ENCODE data around the gene PPP2R2C.

PPP2R2C gene

DNA sequence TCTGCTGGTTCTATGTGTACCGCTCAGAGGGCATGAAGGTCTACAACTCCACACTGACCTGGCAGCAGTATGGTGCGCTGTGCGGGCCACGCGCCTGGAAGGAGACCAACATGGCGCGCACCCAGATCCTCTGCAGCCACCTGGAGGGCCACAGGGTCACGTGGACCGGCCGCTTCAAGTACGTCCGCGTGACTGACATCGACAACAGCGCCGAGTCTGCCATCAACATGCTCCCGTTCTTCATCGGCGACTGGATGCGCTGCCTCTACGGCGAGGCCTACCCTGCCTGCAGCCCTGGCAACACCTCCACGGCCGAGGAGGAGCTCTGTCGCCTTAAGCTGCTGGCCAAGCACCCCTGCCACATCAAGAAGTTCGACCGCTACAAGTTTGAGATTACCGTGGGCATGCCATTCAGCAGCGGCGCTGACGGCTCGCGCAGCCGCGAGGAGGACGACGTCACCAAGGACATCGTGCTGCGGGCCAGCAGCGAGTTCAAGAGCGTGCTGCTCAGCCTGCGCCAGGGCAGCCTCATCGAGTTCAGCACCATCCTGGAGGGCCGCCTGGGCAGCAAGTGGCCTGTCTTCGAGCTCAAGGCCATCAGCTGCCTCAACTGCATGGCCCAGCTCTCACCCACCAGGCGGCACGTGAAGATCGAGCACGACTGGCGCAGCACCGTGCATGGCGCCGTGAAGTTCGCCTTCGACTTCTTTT is 170.5 kb downstream of the PPP2R2C start:
- Histone ChIP-seq H3K4me3 (ENCODE audit: low read length, poor library complexity, severe bottlenecking) (no peak overlapping the region), H3K36me3 (ENCODE audit: insufficient read depth, low read length) (peaks cover 8% of the 10 kb centered on the region; the same call in 1 of the 2 replicates), H3K9me3 (ENCODE audit: insufficient read depth, low read depth, low read length) (no peaks in the 10 kb centered on the region), H3K9me2 (replicated peaks; ENCODE audit: low read depth, low read length) (no peaks in the 10 kb centered on the region), H3K4me2 (ENCODE audit: low read depth, low read length, poor library complexity, severe bottlenecking) (no peak overlapping the region), H4K20me1 (ENCODE audit: insufficient read depth, low read length, poor library complexity, severe bottlenecking) (no peaks in the 10 kb centered on the region), H3K79me2 (ENCODE audit: insufficient read depth, low read length) (no peaks in the 10 kb centered on the region), H2AFZ (ENCODE audit: low read length) (no peak overlapping the region), H3K27me3 (ENCODE audit: insufficient read depth, low read length, poor library complexity, severe bottlenecking) (no peaks in the 10 kb centered on the region), H3K4me1 (ENCODE audit: insufficient read depth, low read length, poor library complexity, severe bottlenecking) (peaks cover 8% of the 10 kb centered on the region), H3K9ac (ENCODE audit: low read depth, low read length, poor library complexity, severe bottlenecking) (no peak overlapping the region), H3F3A (ENCODE audit: low read depth) (no peaks in the 10 kb centered on the region)
- TF ChIP-seq, protein P1, sequence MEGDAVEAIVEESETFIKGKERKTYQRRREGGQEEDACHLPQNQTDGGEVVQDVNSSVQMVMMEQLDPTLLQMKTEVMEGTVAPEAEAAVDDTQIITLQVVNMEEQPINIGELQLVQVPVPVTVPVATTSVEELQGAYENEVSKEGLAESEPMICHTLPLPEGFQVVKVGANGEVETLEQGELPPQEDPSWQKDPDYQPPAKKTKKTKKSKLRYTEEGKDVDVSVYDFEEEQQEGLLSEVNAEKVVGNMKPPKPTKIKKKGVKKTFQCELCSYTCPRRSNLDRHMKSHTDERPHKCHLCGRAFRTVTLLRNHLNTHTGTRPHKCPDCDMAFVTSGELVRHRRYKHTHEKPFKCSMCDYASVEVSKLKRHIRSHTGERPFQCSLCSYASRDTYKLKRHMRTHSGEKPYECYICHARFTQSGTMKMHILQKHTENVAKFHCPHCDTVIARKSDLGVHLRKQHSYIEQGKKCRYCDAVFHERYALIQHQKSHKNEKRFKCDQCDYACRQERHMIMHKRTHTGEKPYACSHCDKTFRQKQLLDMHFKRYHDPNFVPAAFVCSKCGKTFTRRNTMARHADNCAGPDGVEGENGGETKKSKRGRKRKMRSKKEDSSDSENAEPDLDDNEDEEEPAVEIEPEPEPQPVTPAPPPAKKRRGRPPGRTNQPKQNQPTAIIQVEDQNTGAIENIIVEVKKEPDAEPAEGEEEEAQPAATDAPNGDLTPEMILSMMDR (conservative IDR thresholded peaks at IDR 0.05; ENCODE audit: low read length) = no peak
- TF ChIP-seq EZH2phosphoT487 (IDR thresholded peaks at IDR 0.05; ENCODE audit: borderline replicate concordance) = no peak

DNA sequence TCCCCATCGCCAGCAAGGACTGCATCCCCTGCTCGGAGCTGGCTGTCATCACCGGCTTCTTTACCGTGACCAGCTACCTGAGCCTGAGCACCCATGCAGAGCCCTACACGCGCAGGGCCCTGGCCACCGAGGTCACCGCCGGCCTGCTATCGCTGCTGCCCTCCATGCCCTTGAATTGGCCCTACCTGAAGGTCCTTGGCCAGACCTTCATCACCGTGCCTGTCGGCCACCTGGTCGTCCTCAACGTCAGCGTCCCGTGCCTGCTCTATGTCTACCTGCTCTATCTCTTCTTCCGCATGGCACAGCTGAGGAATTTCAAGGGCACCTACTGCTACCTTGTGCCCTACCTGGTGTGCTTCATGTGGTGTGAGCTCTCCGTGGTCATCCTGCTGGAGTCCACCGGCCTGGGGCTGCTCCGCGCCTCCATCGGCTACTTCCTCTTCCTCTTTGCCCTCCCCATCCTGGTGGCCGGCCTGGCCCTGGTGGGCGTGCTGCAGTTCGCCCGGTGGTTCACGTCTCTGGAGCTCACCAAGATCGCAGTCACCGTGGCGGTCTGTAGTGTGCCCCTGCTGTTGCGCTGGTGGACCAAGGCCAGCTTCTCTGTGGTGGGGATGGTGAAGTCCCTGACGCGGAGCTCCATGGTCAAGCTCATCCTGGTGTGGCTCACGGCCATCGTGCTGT is 171.2 kb downstream of the PPP2R2C start:
- TF ChIP-seq EZH2phosphoT487 (IDR thresholded peaks at IDR 0.05; ENCODE audit: borderline replicate concordance) = no peak
- TF ChIP-seq, protein P1 (conservative IDR thresholded peaks at IDR 0.05; ENCODE audit: low read length) = no peak
- no peak overlapping the region for H3K9ac ChIP-seq (ENCODE audit: low read depth, low read length, poor library complexity, severe bottlenecking)
- peaks cover 8% of the 10 kb centered on the region for H3K4me1 ChIP-seq (ENCODE audit: insufficient read depth, low read length, poor library complexity, severe bottlenecking)

DNA sequence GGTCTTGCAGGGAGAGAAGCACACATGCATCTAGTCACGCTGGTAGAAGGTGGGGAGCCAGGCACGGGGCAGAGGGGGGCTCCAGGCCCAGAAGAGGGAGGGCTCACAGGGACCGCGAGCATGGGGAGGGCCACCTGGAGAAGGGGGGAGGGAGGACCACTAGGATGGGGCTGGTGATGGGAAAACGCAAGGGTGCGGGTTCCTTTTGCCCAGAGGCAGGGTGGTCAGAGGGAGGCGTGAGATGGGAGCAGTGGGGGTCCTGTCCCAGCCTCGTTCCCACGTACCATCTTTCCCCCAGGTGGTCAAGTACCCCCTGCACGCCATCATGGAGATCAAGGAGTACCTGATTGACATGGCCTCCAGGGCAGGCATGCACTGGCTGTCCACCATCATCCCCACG is 172.1 kb downstream of the PPP2R2C start:
- Histone ChIP-seq H3K79me2 (ENCODE audit: insufficient read depth, low read length) (no peaks in the 10 kb centered on the region), H2AFZ (ENCODE audit: low read length) (no peak overlapping the region), H3K4me2 (ENCODE audit: low read depth, low read length, poor library complexity, severe bottlenecking) (no peak overlapping the region), H3K36me3 (ENCODE audit: insufficient read depth, low read length) (peaks cover 8% of the 10 kb centered on the region; the same call in 1 of the 2 replicates), H3F3A (ENCODE audit: low read depth) (no peaks in the 10 kb centered on the region), H3K9ac (ENCODE audit: low read depth, low read length, poor library complexity, severe bottlenecking) (no peak overlapping the region), H3K27me3 (ENCODE audit: insufficient read depth, low read length, poor library complexity, severe bottlenecking) (no peaks in the 10 kb centered on the region), H3K9me2 (replicated peaks; ENCODE audit: low read depth, low read length) (no peaks in the 10 kb centered on the region), H4K20me1 (ENCODE audit: insufficient read depth, low read length, poor library complexity, severe bottlenecking) (no peaks in the 10 kb centered on the region), H3K4me3 (ENCODE audit: low read length, poor library complexity, severe bottlenecking) (no peak overlapping the region), H3K9me3 (ENCODE audit: insufficient read depth, low read depth, low read length) (no peaks in the 10 kb centered on the region), H3K4me1 (ENCODE audit: insufficient read depth, low read length, poor library complexity, severe bottlenecking) (peaks cover 8% of the 10 kb centered on the region)
- TF ChIP-seq EZH2phosphoT487 (IDR thresholded peaks at IDR 0.05; ENCODE audit: borderline replicate concordance) = no peak
- TF ChIP-seq, protein P1 (conservative IDR thresholded peaks at IDR 0.05; ENCODE audit: low read length) = no peak

More for the DNA sequence above, 171.2 kb downstream of the PPP2R2C start:
- Histone ChIP-seq H3F3A (ENCODE audit: low read depth) (no peaks in the 10 kb centered on the region), H3K79me2 (ENCODE audit: insufficient read depth, low read length) (no peaks in the 10 kb centered on the region), H3K4me2 (ENCODE audit: low read depth, low read length, poor library complexity, severe bottlenecking) (no peak overlapping the region), H3K36me3 (ENCODE audit: insufficient read depth, low read length) (peaks cover 8% of the 10 kb centered on the region; the same call in 1 of the 2 replicates), H3K4me3 (ENCODE audit: low read length, poor library complexity, severe bottlenecking) (no peak overlapping the region), H3K9me3 (ENCODE audit: insufficient read depth, low read depth, low read length) (no peaks in the 10 kb centered on the region), H3K27me3 (ENCODE audit: insufficient read depth, low read length, poor library complexity, severe bottlenecking) (no peaks in the 10 kb centered on the region), H3K9me2 (replicated peaks; ENCODE audit: low read depth, low read length) (no peaks in the 10 kb centered on the region), H2AFZ (ENCODE audit: low read length) (no peak overlapping the region), H4K20me1 (ENCODE audit: insufficient read depth, low read length, poor library complexity, severe bottlenecking) (no peaks in the 10 kb centered on the region)
